GM06990 (cell line): ENCODE results near the gene ZNFX1.

Experiments
- DNase-seq: peaks from one replicate; pipeline ENCODE4 v3.0.0-alpha.2; 2011; ENCODE audit not compliant: insufficient read length; ENCODE audit errors: extremely low read depth
- H3K27me3 ChIP-seq: replicated peaks from 2 replicates; pipeline ENCODE4 v1.6.0; 2011; ENCODE audit warnings: low read length; ENCODE audit not compliant: control insufficient read depth, insufficient read depth
- H3K36me3 ChIP-seq: 2 replicates; pipeline ENCODE4 v1.5.1; 2011; ENCODE audit warnings: low read length; ENCODE audit not compliant: control insufficient read depth, insufficient read depth
- H3K4me3 ChIP-seq: replicated peaks from 2 replicates; pipeline ENCODE4 v1.5.1; 2011; ENCODE audit warnings: low read depth, mild to moderate bottlenecking, control low read depth, low read length
- CTCF ChIP-seq: IDR thresholded peaks from 2 replicates; pipeline ENCODE4 v1.5.1; 2011; ENCODE audit warnings: low read length, control low read depth, mild to moderate bottlenecking, inconsistent platforms; ENCODE audit not compliant: insufficient read depth, poor library complexity, severe bottlenecking

ZNFX1 gene

GRCh38 chr20:49268600-49269365 lies 9.1 kb downstream of the ZNFX1 start:
- Histone ChIP-seq H3K27me3 (no peaks in the 10 kb centered on the region), H3K36me3 (peaks cover 26% of the 10 kb centered on the region), H3K4me3 (peak overlapping the region; percentile 42)
- no peak for DNase-seq
- no peak for TF ChIP-seq CTCF

GRCh38 chr20:49267327-49267726 lies 10.5 kb downstream of the ZNFX1 start:
- H3K36me3 ChIP-seq = peaks cover 33% of the 10 kb centered on the region
- no peaks in the 10 kb centered on the region for H3K27me3 ChIP-seq
- peak overlapping the region; percentile 54 for H3K4me3 ChIP-seq
- no peak for TF ChIP-seq CTCF
- DNase-seq = no peak

- Histone ChIP-seq H3K4me3 (no peak overlapping the region), H3K27me3 (no peaks in the 10 kb centered on the region), H3K36me3 (peaks cover 26% of the 10 kb centered on the region)
- no peak for DNase-seq
- TF ChIP-seq CTCF = no peak
Measured at GRCh38 chr20:49262444-49262843, 15.4 kb downstream of the ZNFX1 start.

GRCh38 chr20:49261173-49261572 lies 16.7 kb downstream of the ZNFX1 start:
- H3K36me3 ChIP-seq = peaks cover 35% of the 10 kb centered on the region
- no peaks in the 10 kb centered on the region for H3K27me3 ChIP-seq
- H3K4me3 ChIP-seq = no peak overlapping the region
- no peak for TF ChIP-seq CTCF
- no peak for DNase-seq

GRCh38 chr20:49260218-49260617 lies 17.6 kb downstream of the ZNFX1 start:
- no peak for TF ChIP-seq CTCF
- no peak for DNase-seq
- Histone ChIP-seq H3K4me3 (no peak overlapping the region), H3K27me3 (no peaks in the 10 kb centered on the region), H3K36me3 (peaks cover 37% of the 10 kb centered on the region)
